Activated T-helper 1 cell treated with anti-CD3 and anti-CD28 coated beads, Interleukin-12 subunit alpha, Interleukin-12 subunit beta, Interleukin-2, Interleukin-4 antibody, amounts not matched to agents 30 ng/mL and 10 ng/mL and 1 ng/mL, durations not matched to agents 14 hours and 24 hours and 36 hours (primary cell): ENCODE measurements around the gene WDR89. TPM values are rescaled to one million over a fixed set of nuclear protein-coding genes. Genes with fewer than 3 reads are reported as not detected.
A peak's percentile ranks its signal among the peaks of the same experiment; 100 is the strongest.
"Not testable (repeated sequence)": the region's sequence is repeated elsewhere in the genome, so short reads cannot be mapped to it uniquely, and the experiment has no call there.

ENCODE experiments used
- DNase-seq: peaks from one replicate; pipeline ENCODE4 v3.0.0; 2021; ENCODE audit warnings: low spot score
- H3K27ac Mint-ChIP-seq: one replicate; pipeline ENCODE4 v1.8.0; 2021; ENCODE audit warnings: mild to moderate bottlenecking, mixed read lengths
- H3K27me3 Mint-ChIP-seq: one replicate; pipeline ENCODE4 v1.8.0; 2022; ENCODE audit warnings: mild to moderate bottlenecking, moderate library complexity, mixed read lengths; ENCODE audit not compliant: insufficient read depth
- H3K36me3 Mint-ChIP-seq: one replicate; pipeline ENCODE4 v1.8.0; 2021; ENCODE audit warnings: low read depth, mixed read lengths
- H3K4me1 Mint-ChIP-seq: one replicate; pipeline ENCODE4 v1.8.0; 2021; ENCODE audit warnings: low read depth, mixed read lengths
- H3K4me3 Mint-ChIP-seq: one replicate; pipeline ENCODE4 v1.8.0; 2021; ENCODE audit warnings: mild to moderate bottlenecking, moderate library complexity, mixed read lengths
- H3K9me3 Mint-ChIP-seq: one replicate; pipeline ENCODE4 v1.8.0; 2021; ENCODE audit warnings: mixed read lengths
- intact Hi-C: fragments of 100-400 bp; cut with micrococcal nuclease; formaldehyde crosslinking; loops from one replicate; pipeline ENCODE4 v1.15.1; 2024
- total RNA-seq: library from RNA; stranded (reverse); gene quantifications from 2 replicates; pipeline ENCODE4 v1.2.3, GENCODE V29; 2022

WDR89 gene
- total RNA-seq, 1 donor from 2014 or later: 26.8 TPM

DNA sequence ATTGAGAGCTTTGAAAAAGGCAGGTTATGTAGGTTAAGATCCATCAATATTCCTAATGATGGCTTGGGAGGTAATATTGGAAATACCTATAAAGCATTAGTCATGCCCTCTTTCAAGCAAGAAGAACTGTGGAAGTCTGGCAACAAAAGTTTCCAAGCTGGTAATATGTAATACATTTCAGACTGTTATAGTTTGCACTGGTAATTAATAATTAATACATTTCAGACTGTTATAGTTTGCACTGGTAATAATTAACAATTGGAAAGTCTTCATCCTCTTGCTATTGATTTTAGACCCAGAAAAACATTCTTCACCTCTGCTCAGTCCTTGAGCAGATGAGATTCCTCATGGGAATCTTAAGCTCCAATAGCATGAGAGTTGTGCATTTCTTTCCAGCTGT is 29.0 kb upstream of the WDR89 start:
- no peak for DNase-seq
- H3K9me3 Mint-ChIP-seq: no peaks in the 10 kb centered on the region
- no peak overlapping the region for H3K4me3 Mint-ChIP-seq
- H3K36me3 Mint-ChIP-seq: no peaks in the 10 kb centered on the region
- intact Hi-C loops: no loop called here
- H3K27me3 Mint-ChIP-seq: peaks cover 1% of the 10 kb centered on the region
- H3K4me1 Mint-ChIP-seq: no peaks in the 10 kb centered on the region
- H3K27ac Mint-ChIP-seq: no peak overlapping the region

DNA sequence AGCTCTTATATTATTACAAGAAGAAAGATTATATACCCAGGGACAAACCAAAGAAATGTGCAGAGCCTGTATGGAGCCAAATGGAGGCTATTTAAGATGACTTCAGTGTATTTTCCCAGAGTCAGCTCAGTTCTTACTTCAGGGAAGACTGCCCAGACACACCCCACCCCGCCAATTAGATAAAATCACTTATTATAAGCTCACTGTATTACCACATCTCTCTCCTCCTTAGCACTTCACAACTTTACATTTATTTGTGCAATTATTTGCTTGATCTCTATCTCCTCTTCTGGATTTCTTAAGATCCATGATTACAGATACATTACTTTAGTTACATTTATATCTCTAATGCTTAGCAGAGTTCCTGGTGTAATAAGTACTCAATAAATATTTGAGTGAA is 24.7 kb upstream of the WDR89 start:
- Mint-ChIP-seq H3K27me3 (no peaks in the 10 kb centered on the region), H3K4me1 (no peaks in the 10 kb centered on the region), H3K27ac (no peak overlapping the region), H3K4me3 (no peak overlapping the region), H3K36me3 (no peaks in the 10 kb centered on the region), H3K9me3 (no peaks in the 10 kb centered on the region)
- no peak for DNase-seq
- intact Hi-C loops: no loop called here

DNA sequence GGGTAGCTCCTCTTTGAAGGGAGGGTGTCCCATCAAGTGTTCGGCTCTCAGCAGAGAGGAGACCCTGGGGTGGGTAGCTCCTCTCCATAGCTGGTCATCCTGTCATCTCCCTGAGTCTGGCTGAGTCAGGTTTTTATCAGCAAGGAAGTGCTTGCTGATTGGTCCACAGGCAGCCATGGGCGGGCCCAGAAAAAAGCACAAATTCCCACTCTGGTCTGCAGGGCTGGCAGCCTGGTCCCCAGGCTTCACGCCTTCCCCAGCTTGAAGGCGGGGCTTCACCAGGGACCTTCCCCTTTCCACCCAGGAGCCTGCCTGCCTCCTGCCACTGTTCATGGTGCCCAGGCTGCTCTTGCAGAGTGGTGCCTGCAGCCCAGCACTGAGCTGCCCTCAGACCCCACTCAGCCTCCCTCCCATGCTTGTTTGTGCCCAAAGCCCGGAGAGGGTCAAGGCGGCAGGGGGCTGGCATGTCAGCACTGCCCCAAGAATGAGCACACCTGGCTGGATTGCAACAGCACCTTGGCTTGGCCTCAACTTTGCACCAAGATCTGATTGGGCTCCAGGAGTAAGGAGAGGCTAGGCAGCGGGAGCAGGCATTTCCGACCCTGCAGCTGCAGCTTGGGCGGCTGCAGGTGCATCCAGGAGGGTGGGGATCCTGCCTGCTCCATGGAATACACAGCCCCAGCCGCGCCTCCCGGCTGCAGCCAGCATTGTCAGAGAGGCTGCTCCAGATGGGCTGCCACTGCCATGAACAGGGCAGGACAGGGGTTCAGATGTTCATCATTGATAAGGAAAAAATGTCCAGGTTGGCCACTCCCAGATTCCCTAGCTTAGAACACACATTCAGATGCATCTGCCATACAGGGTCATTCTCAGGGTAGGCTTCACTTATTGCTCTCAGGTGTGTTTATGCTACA is 22.0 kb upstream of the WDR89 start:
- no peak for DNase-seq
- Mint-ChIP-seq H3K36me3 (peaks cover 2% of the 10 kb centered on the region), H3K4me3 (no peak overlapping the region), H3K4me1 (peaks cover 7% of the 10 kb centered on the region), H3K27me3 (no peaks in the 10 kb centered on the region), H3K9me3 (no peaks in the 10 kb centered on the region), H3K27ac (no peak overlapping the region)
- intact Hi-C loops: no loop called here

DNA sequence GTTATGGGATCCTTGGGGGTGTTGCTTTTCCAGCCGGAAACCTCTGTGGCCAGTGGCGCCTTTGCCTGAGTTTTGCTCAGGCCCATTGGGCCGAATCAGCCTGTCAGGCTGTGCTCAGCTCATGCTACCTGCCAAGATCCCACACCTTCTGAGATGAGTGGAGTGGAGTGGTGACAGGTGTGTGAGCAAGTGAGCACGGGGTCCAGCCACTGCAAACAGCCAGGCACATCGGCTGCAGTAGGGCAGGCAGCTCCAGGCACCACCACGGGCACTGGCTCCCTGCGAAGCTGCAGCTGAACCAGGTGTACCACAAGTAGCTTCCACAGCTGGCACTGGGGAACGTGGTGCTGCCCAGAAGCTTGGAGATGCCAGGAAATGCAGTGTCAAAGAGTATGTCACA is 21.1 kb upstream of the WDR89 start:
- Mint-ChIP-seq H3K4me3 (no peak overlapping the region), H3K36me3 (peaks cover 2% of the 10 kb centered on the region), H3K27ac (no peak overlapping the region), H3K4me1 (peaks cover 7% of the 10 kb centered on the region), H3K27me3 (no peaks in the 10 kb centered on the region), H3K9me3 (no peaks in the 10 kb centered on the region)
- DNase-seq: no peak
- intact Hi-C loops: no loop called here

DNA sequence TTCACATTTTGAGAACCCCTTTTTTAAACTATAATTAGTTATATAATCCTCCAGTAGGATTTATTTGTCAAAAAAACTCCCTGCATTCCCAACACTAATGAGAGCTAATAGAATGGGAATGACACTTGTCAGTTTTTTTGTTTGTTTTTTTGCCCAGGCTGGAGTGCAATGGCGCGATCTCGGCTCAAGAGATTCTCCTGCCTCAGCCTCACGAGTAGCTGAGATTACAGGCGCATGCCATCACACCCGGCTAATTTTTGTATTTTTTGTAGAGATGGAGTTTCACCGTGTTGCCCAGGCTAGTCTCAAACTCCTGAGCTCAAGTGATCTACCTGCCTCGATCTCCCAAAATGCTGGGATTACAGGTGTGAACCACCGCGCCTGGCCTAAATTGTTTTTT is 20.2 kb upstream of the WDR89 start:
- H3K9me3 Mint-ChIP-seq, H3K27me3 Mint-ChIP-seq, H3K27ac Mint-ChIP-seq, H3K36me3 Mint-ChIP-seq, H3K4me1 Mint-ChIP-seq, intact Hi-C loops, DNase-seq, H3K4me3 Mint-ChIP-seq: not testable (repeated sequence)

DNA sequence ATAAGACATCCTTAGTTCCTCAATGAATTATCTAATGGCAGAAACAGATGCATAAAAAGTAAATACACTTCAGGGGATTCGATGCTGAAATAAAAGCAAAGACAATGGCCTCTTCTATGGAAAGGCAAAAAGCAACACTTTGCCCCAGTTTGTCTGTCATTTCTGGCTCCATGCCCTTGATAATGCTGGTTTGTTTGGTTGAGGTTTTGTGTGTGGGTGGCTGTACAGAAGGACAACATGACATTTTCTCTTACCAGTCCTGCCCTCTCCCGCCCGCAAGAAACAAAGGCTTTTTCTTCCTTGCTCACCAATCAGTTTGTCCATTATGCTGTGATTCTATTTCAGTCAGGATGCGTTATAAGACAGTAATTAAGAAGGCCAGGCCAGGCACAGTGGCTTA is 18.1 kb upstream of the WDR89 start:
- DNase-seq: no peak
- H3K27me3 Mint-ChIP-seq: no peaks in the 10 kb centered on the region

DNA sequence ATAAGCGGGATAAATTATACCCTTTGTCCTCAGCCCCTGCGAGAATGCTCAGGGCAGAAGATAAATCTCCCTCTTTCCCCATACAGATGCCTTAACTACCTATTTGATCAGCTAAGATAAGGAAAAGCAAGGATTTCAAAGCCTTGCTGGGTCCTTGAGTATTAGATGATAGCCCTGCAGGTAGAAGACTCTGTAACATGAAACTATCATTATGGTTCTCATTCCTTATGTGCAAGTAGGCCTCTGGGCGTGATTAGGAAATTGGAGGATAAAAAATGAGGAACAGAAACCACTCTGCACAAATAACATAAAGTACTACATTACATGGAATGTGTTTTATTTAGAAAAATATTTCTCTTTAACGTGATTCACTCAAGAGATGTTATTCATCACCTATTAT is 14.5 kb upstream of the WDR89 start:
- no peak for DNase-seq
- Mint-ChIP-seq H3K36me3 (peaks cover 4% of the 10 kb centered on the region), H3K4me3 (no peak overlapping the region), H3K27me3 (no peaks in the 10 kb centered on the region), H3K4me1 (peaks cover 13% of the 10 kb centered on the region), H3K27ac (no peak overlapping the region), H3K9me3 (no peaks in the 10 kb centered on the region)
- intact Hi-C loops: no loop called here

More for the DNA sequence above, 18.1 kb upstream of the WDR89 start:
- peaks cover 7% of the 10 kb centered on the region for H3K4me1 Mint-ChIP-seq
- H3K27ac Mint-ChIP-seq: no peak overlapping the region
- intact Hi-C loops: no loop called here
- peaks cover 2% of the 10 kb centered on the region for H3K36me3 Mint-ChIP-seq
- H3K9me3 Mint-ChIP-seq: no peaks in the 10 kb centered on the region
- no peak overlapping the region for H3K4me3 Mint-ChIP-seq

DNA sequence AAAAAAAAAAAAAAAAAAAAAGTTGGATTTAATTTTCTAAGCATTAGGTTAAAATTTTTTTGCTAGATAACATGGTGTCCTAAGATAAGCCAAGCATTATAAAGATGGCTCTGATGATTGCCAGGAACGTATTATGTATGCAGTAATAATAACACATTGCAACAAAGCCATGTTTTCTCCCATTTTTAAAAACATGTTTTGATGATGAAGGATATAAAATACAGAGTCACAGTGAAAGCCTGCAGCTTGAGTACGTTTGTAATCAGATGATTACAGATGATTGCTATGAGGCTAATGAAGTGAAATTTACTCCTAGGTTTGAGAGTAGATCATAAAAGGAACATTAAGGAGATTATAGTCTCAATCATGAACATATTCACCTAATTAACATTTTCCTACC is 13.3 kb upstream of the WDR89 start:
- intact Hi-C loops: no loop called here

DNA sequence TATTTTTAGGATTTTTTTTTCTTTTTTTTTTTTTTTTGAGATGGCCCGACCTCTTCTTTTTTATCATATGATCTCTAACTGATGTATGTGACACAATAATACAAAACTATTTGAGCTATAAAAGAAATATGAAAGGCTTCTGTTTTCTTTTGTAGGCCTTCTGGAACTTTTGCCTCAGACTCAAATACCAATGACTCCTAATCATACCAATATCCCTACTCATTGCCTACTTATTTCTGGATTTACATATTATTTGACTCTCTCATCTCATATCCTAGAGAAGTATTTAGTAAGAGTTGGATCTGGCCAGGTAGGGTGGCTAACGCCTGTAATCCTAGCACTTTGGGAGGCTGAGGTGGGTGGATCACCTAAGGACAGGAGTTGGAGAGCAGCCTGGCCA is 12.7 kb upstream of the WDR89 start:
- Mint-ChIP-seq H3K36me3 (peaks cover 7% of the 10 kb centered on the region), H3K9me3 (no peaks in the 10 kb centered on the region), H3K27me3 (no peaks in the 10 kb centered on the region), H3K4me1 (peaks cover 20% of the 10 kb centered on the region), H3K27ac (no peak overlapping the region), H3K4me3 (no peak overlapping the region)
- intact Hi-C loops: no loop called here
- DNase-seq: no peak

More for the DNA sequence above, 13.3 kb upstream of the WDR89 start:
- H3K4me3 Mint-ChIP-seq: no peak overlapping the region
- no peaks in the 10 kb centered on the region for H3K9me3 Mint-ChIP-seq
- no peaks in the 10 kb centered on the region for H3K27me3 Mint-ChIP-seq
- peaks cover 8% of the 10 kb centered on the region for H3K36me3 Mint-ChIP-seq
- H3K4me1 Mint-ChIP-seq: peaks cover 22% of the 10 kb centered on the region
- DNase-seq: no peak
- no peak overlapping the region for H3K27ac Mint-ChIP-seq

DNA sequence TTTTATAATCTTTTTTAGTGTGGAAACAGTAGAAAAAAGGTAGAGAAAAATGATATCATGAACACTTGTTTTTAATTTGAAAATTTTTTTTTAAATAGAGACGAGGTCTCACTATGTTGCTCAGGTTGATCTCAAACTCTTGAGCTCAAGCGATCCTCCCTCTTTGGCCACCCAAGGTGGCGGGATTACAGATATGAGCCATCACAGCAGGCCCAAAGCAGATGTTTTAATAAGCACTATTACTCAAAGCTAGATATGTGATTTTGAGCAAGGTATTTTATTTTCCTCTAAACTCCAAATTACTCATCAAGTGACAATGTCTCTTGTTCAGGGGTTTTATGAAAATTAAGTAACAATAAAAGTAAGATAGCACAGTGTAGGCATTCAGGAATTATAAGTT is 10.7 kb upstream of the WDR89 start:
- no peak for DNase-seq
- no peaks in the 10 kb centered on the region for H3K9me3 Mint-ChIP-seq
- no peak overlapping the region for H3K27ac Mint-ChIP-seq
- peaks cover 27% of the 10 kb centered on the region for H3K4me1 Mint-ChIP-seq
- H3K36me3 Mint-ChIP-seq: peaks cover 7% of the 10 kb centered on the region
- H3K4me3 Mint-ChIP-seq: no peak overlapping the region
- intact Hi-C loops: no loop called here
- H3K27me3 Mint-ChIP-seq: no peaks in the 10 kb centered on the region

DNA sequence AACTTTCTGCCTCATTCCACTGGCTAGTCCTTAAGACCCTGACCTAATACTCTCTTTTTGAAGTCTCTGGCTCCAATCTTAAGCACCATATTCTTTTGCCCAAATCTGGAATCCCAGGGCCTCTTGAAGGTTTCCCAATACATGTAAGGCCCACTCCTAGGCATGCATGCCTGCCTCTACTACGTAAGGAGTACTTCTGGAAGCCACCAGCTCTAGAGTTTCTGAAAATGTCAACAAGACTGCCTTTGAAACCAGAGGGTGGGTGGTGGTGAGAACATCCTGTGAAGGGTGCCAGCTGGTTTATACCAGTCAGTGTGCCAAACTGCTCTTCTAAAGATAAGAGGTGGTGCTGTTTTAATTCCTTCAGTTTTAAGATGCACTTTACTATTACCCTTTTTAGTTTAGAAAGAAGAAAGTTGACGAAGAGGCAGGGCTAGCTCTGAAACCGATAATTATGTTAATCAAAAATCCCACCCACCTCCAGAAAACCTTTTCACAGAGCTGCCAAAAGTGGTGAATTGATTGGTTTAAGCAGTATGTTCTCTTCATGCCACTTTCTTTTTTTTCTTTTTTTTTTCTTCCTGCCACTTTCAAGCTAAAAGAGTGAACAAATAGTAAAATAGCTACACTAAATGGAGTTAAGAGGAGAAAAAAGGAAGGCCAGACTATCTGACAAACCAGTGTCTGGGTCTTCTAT is 8.7 kb upstream of the WDR89 start:
- H3K27me3 Mint-ChIP-seq: no peaks in the 10 kb centered on the region
- H3K9me3 Mint-ChIP-seq: no peaks in the 10 kb centered on the region
- peaks cover 7% of the 10 kb centered on the region for H3K36me3 Mint-ChIP-seq
- H3K4me1 Mint-ChIP-seq: peaks cover 28% of the 10 kb centered on the region
- H3K27ac Mint-ChIP-seq: peak overlapping the region; percentile 88
- no peak for DNase-seq
- intact Hi-C loops: loop anchor here (1.0 kb wide), 1 partner anchor 8 kb away; no protein-coding TSS in a partner anchor
- peak overlapping the region; percentile 22 for H3K4me3 Mint-ChIP-seq

DNA sequence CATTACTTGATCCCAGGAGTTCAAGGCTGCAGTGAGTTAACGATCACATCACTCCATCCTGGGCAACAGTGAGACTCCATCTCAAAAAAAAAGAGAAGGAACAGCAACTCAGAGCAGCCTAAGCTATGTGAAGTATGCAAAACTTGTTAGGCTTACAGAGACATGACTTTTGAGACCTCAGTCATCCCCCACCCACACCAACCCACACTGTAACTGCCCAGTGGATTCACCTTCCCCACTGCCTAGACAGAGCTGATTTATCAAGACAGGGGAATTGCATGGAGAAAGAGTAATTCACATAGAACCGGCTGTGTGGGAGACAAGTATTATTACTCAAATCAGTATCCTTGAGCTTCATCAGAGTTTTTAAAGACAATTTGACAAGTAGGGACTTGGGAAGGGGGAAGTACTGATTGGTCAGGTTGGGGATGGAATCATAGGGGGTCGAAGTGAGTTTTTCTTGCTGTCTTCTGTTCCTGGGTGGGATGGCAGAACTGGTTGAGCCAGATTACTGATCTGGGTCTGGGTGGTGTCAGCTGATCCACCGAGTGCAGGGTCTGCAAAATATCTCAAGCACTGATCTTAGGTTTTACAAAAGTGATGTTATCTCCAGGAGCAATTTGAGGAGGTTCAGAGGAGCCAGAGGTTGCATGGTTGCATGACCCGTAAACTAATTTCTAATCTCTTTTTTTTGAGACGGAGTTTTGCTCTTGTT is 6.2 kb upstream of the WDR89 start:
- Mint-ChIP-seq H3K36me3 (peaks cover 6% of the 10 kb centered on the region), H3K4me3 (no peak overlapping the region), H3K27ac (no peak overlapping the region), H3K9me3 (no peaks in the 10 kb centered on the region), H3K27me3 (no peaks in the 10 kb centered on the region), H3K4me1 (peaks cover 32% of the 10 kb centered on the region)
- no peak for DNase-seq
- intact Hi-C loops: no loop called here

DNA sequence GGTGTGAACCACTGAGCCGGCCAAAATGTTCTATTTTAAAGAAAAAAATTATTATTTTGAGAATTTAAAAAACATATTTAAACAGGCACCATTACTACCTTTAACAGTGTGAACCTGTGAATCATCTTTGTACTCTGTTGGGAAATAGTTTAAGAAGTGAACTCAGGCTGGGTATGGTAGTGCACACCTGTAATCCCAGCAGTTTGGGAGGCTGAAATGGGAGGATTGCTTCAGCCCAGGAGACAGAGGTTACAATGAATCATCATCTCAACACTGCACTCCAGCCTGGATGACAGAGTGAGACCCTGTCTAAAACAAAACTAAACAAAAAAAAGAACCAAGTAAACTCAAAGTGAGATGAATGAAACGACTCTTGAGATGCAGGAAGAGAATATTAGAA is 3.1 kb upstream of the WDR89 start:
- H3K4me3 Mint-ChIP-seq: no peak overlapping the region
- no peak overlapping the region for H3K27ac Mint-ChIP-seq
- no peak for DNase-seq
- H3K4me1 Mint-ChIP-seq: peaks cover 20% of the 10 kb centered on the region
- peaks cover 3% of the 10 kb centered on the region for H3K36me3 Mint-ChIP-seq
- intact Hi-C loops: loop anchor here (5.0 kb wide), 1 partner anchor 653 kb away; no protein-coding TSS in a partner anchor
- H3K9me3 Mint-ChIP-seq: no peaks in the 10 kb centered on the region
- no peaks in the 10 kb centered on the region for H3K27me3 Mint-ChIP-seq
